A549 treated with ZK216348 at 1 μM for 4 hours (cell line): ENCODE measurements around the gene TGDS. TPM values are rescaled to one million over a fixed set of nuclear protein-coding genes. Genes with fewer than 3 reads are reported as not detected.

ENCODE experiments used
- total RNA-seq: library from RNA; stranded (reverse); fragments of 200-300 nt; extraction: Qiagen RNA extraction; gene quantifications from 5 replicates; pipeline ENCODE4 v1.2.3, GENCODE V29; 2022; ENCODE audit warnings: low read depth

Gene TGDS
- 5.7 to 10.2 TPM (median 8.1 TPM) in 5 replicates for total RNA-seq

GRCh38 chr13:94595950-94596574, at the start of gene TGDS:
TSS of gene TGDS (minus strand) at chr13:94596152. CDS start at chr13:94596136, 16 bp downstream.

GRCh38 chr13:94601446-94602431, 5.8 kb upstream of the TGDS start, which contains the start of gene GPR180:
TSS of gene GPR180 (plus strand) at chr13:94601857. CDS start at chr13:94601928, 71 bp downstream.

Other genes with a start within 250 kb of the TGDS start
- not detected in 5 replicates for gene DCT, start 116.5 kb downstream of the TGDS start, total RNA-seq
- gene GPR180, start 5.7 kb upstream of the TGDS start, total RNA-seq: 1.8 to 3.7 TPM (median 3.5 TPM) in 5 replicates
- gene SOX21, start 116.4 kb upstream of the TGDS start, total RNA-seq: 0.40 to 1.2 TPM (median 0.98 TPM) in 5 replicates